Bone marrow (tissue), 2 donors: ENCODE measurements around the gene LILRA2.
A peak's percentile ranks its signal among the peaks of the same experiment; 100 is the strongest.
"Not testable (repeated sequence)": the region's sequence is repeated elsewhere in the genome, so short reads cannot be mapped to it uniquely, and the experiment has no call there.

Experiments used
- DNase-seq, 2 donors: peaks; one replicate each; lab custom pipeline; 2025; lab: John Stamatoyannopoulos, UW

LILRA2 gene

DNA sequence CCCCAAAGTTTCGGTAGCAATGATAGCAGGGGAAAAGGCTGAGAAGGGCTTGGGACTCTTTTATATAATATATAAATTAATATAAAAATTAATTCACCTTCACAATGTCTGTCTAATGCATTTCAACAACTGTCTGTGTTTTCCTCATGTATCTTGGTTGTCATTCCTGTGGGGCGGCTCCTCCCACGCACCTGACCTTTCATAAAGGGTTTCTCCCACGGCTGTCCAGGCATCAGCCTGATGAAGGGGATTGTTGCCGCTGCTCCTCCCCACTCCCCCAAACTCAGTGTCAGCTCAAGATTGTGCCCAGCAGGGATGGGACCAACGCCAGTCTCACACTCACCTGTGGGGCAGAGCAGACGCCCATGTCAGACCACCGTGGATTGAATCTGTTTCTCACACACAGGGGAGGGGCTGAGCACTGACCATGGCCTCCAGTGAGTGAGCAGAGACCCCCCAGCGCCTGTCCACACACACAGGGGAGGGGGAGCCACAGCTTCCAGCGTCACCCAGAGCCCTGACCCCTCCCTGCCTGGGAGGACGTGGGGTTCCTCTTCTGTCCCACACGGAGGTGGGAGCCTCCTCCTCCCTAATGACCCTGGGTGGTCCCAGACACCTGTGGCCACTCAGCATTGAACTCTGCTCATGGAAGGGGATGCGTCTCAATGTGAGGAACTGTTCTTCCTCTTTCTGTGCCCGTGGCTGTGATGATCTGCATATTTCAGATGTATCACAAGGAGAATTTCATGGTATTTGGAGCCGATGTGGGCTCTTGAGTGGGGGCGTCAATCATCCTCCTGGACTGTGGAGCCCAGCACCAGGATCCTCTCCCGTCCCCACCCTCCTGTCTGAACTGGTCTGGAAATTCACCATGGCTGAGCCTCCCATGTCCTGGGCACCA lies 1.6 kb upstream of the LILRA2 start:
- peak in 1 of 2 donors; percentile 8 for DNase-seq

DNA sequence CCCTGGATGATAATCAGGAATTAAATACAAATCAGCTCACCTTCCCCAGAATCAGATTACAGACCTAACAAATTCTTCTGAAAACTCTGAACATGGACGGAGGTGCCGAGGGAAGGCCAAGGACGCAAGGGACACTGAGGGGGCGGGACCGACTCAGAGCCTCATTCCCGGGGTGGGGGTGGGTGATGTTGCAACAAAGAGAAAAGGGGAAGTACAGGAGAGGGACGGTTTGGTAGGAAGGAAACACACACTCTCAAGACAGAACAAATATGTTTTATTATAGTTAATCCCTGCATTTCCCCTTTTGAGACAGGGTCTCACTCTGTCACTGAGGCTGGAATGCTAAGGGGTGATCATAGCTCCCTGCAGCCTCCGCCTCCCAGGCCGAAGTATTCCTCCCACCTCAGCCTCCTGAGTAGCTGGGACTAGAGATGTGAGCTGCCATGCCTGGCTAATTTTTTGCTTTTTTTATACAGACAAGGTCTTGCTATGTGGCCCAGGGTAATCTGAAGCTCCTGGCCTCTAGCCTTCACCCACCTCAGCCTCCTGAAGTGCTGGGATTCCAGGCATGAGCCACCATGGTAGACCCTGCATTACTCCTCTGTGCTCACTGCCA lies 786 bp upstream of the LILRA2 start:
- peak; percentile 54 to 82 for DNase-seq

DNA sequence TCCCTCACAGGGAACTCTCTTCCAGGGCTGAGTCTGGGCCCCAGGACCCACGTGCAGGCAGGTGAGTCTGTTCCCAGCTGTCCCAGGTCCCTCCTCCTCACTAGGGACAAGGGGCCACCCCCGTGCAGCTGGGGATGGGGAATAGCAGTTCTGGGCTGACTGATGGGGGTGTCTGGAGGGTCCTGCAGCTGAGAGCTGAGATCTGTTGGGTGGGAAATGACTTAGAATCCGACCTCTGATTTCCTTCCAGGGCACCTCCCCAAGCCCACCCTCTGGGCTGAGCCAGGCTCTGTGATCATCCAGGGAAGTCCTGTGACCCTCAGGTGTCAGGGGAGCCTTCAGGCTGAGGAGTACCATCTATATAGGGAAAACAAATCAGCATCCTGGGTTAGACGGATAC lies 461 bp downstream of the LILRA2 start:
- DNase-seq = no peak

DNA sequence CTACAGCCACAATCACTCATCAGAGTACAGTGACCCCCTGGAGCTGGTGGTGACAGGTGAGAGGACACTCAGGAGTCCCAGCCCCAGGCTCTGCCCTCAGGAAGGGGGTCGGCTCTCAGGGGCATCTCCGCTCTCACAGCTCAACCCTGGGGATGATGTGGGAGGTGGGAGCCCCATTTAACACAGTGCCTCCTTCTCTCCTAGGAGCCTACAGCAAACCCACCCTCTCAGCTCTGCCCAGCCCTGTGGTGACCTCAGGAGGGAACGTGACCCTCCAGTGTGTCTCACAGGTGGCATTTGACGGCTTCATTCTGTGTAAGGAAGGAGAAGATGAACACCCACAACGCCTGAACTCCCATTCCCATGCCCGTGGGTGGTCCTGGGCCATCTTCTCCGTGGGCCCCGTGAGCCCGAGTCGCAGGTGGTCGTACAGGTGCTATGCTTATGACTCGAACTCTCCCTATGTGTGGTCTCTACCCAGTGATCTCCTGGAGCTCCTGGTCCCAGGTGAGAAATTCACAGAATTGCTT lies 1.0 kb downstream of the LILRA2 start:
- no peak for DNase-seq

DNA sequence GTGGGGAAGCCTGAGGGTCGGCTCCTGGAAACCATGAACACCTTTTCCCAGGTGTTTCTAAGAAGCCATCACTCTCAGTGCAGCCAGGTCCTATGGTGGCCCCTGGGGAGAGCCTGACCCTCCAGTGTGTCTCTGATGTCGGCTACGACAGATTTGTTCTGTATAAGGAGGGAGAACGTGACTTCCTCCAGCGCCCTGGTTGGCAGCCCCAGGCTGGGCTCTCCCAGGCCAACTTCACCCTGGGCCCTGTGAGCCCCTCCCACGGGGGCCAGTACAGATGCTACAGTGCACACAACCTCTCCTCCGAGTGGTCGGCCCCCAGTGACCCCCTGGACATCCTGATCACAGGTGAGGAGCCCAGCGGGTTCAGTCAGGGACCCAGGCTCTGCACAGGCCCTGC lies 1.6 kb downstream of the LILRA2 start:
- DNase-seq = not testable (repeated sequence)

DNA sequence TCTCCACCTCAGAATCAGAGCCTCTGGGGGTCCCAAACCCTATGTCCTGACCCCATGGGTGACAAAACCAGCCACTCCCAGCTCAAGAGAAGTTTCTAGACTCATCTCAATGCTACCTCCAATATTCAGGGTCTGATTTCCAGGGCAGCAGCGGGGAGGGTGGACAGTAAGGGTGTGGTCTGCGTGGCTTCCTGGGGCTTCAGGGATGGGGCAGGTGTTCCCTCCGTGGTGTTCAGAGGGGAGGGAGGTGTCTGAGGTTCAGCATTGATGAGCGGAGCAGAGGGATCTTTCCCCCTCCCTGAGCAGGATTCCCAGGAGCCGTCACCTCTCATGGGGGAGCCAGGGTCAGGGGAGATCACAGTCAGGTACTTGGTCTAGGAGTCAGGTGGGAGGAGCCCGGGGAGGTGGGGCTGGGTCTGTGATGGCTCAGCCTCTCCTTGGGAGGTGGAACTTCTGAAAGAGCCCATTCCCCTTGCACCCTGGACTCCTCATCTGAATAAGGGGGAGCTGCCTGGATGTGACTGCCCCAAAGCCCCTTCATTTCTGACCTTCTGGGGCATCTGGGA lies 2.9 kb downstream of the LILRA2 start:
- DNase-seq = no peak

DNA sequence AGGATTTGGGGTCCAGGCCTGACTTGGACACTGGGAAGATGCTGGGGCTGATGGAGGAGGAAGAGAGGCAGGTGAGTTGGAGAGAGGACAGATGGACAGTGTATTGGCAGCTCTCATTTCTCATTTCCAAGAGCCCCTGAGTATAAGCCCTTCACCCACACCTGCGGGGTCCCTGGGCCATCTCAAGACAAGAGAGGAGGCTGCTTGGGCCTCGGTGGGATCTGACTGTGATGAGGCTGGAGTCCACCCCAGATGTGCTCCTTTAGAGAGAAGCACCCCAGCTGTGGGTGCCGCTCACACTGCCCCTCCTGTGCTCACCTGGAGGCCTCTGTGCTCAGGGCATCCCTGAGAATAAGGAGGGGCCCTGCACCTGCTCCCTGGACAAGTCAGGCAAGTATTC lies 3.7 kb downstream of the LILRA2 start:
- DNase-seq = no peak

DNA sequence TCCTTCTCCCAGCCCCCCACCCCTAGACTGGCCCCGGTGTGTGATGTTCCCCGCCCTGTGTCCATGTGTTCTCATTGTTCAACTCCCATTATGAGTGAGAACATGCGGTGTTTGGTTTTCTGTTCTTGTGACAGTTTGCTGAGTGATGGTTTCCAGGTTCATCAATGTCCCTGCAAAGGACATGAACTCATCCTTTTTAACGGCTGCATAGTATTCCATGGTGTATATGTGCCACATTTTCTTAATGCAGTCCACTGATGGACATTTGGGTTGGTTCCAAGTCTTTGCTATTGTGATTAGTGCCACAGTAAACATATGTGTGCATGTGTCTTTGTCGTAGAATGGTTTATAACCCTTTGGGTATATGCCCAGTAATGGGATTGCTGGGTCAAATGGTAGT lies 4.7 kb downstream of the LILRA2 start:
- not testable (repeated sequence) for DNase-seq

DNA sequence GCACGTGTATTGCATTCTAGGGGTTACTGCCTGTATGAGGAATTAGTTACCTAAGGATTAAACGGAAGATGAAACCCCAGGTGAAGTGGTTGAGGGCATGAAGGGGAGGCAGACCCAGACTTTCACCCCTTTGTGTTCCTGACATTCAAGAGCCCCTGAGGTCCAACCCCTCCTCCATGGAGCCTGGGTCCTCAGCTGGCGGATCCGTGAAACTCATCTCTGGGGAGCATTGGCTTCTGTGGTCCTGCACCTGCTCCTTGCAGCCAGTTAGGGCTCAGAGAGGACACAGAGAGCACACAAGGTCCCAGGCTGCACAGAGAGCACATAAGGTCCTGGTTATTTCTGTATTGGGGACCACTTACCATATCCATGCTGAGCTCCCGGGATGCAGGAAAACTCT lies 12.8 kb downstream of the LILRA2 start:
- DNase-seq = no peak

DNA sequence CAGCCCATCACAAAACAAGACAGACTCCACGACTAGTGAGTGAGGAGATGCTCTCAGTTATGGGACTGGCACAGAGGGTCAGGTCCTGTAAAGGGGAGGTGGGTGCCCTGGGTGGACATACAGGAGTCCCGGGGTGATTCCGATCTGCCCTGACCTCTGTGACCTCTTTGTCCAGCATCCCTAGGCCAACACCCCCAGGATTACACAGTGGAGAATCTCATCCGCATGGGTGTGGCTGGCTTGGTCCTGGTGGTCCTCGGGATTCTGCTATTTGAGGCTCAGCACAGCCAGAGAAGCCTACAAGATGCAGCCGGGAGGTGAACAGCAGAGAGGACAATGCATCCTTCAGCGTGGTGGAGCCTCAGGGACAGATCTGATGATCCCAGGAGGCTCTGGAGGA lies 13.4 kb downstream of the LILRA2 start:
- no peak for DNase-seq

DNA sequence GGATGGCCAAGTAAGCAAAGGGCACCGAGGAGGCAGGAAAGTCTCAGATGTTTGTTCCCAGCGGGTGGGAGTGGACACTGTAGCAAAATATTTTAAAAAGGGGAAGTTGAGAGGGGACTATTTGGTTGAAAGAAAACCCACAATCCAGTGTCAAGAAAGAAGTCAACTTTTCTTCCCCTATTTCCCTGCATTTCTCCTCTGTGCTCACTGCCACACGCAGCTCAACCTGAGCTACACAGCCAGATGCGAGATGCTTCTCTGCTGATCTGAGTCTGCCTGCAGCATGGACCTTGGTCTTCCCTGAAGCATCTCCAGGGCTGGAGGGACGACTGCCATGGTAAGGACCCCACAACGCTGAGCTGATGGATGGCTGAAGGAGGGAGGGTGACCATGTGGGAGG lies 19.9 kb downstream of the LILRA2 start, which contains the start of gene LILRA1:
Gene LILRA1 (plus strand): TSS at position 188 of the 400 bp plus-strand sequence. CDS start 613 bp downstream, outside the sequence.
- DNase-seq = peak; percentile 66 to 81

DNA sequence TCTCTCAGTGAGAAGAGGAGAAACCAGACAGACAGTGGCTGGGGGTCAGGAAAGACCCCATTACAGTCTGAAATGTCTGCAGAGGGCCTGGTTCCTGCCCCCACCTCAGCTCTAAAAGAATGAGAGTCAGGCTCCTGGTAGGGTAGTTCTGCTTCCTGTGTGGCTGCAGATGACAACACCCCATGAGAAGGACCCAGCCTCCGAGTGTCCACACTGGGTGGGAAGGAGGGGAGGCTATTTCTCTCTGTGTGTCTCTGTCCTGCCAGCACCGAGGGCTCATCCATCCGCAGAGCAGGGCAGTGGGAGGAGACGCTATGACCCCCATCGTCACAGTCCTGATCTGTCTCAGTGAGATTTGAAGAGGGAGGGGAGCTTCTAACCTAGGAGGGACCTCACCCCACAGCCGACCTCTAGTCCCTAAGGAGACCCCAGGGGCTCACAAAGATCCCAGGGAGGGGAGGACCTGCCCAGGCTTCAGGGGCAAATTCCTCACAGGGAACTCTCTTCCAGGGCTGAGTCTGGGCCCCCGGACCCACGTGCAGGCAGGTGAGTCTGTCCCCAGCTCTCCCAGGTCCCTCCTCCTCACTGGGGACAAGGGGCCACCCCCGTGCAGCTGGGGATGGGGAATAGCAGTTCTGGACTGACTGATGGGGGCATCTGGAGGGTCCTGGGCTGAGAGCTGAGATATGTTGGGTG lies 20.5 kb downstream of the LILRA2 start:
- DNase-seq = peak in 1 of 2 donors; percentile 66

DNA sequence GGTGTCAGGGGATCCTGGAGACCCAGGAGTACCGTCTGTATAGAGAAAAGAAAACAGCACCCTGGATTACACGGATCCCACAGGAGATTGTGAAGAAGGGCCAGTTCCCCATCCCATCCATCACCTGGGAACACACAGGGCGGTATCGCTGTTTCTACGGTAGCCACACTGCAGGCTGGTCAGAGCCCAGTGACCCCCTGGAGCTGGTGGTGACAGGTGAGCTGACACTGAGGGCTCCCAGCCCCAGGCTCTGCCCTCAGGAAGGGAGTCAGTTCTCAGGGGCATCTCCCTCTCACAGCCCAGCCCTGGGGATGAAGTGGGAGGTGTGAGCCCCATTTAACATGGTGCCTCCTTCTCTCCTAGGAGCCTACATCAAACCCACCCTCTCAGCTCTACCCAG lies 21.1 kb downstream of the LILRA2 start:
- no peak for DNase-seq

DNA sequence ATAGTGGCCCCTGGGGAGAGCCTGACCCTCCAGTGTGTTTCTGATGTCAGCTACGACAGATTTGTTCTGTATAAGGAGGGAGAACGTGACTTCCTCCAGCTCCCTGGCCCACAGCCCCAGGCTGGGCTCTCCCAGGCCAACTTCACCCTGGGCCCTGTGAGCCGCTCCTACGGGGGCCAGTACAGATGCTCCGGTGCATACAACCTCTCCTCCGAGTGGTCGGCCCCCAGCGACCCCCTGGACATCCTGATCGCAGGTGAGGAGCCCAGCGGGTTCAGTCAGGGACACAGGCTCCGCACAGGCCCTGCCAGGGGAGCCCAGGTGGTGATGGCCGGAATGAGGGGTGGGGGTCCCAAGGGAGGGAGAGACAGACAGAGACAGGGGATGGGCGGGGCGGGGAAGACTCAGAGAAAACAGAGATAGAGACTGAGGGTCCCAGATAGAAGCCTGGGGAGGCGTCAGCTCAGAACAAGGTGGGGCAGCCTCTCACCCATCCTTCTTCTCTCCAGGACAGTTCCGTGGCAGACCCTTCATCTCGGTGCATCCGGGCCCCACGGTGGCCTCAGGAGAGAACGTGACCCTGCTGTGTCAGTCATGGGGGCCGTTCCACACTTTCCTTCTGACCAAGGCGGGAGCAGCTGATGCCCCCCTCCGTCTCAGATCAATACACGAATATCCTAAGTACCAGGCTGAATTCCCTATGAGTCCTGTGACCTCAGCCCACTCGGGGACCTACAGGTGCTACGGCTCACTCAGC lies 22.3 kb downstream of the LILRA2 start:
- not testable (repeated sequence) for DNase-seq

DNA sequence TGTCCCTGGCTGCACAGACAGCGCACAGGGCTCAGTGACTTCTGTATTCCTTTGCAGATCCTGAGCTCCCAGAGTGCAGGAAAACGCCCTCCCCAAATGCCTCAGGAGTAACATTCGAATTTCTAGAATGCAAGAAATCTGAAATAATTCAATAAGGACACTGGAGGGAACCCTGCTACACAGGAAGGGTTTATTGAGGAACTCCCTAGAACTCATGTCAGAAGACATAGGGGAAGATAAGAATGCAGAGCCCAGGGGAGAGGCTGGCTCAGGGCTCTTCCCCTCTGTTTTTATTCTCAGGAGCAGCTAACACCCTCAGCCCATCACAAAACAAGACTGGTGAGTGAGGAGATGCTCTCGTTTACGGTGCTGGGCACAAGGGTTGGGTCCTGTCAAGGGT lies 26.6 kb downstream of the LILRA2 start:
- no peak for DNase-seq

DNA sequence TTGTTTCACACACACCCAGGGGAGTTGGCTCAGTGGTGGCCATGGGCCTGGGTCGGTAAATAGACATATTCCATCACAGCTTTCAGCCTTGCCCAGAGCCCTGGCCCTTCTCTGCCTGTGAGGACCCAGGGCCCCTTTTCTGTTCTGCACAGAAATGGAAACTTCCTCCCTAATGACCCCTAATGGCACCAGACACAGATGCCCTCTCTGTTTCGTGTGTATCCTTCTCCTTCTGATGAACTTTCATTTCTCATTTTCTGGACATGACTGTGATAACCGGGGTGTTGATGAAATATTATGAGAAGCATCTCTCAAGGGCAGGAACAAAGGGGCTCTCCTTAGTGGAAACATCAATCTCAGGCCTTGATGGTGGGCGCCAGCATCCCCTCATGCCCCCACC lies 32.6 kb downstream of the LILRA2 start:
- no peak for DNase-seq

DNA sequence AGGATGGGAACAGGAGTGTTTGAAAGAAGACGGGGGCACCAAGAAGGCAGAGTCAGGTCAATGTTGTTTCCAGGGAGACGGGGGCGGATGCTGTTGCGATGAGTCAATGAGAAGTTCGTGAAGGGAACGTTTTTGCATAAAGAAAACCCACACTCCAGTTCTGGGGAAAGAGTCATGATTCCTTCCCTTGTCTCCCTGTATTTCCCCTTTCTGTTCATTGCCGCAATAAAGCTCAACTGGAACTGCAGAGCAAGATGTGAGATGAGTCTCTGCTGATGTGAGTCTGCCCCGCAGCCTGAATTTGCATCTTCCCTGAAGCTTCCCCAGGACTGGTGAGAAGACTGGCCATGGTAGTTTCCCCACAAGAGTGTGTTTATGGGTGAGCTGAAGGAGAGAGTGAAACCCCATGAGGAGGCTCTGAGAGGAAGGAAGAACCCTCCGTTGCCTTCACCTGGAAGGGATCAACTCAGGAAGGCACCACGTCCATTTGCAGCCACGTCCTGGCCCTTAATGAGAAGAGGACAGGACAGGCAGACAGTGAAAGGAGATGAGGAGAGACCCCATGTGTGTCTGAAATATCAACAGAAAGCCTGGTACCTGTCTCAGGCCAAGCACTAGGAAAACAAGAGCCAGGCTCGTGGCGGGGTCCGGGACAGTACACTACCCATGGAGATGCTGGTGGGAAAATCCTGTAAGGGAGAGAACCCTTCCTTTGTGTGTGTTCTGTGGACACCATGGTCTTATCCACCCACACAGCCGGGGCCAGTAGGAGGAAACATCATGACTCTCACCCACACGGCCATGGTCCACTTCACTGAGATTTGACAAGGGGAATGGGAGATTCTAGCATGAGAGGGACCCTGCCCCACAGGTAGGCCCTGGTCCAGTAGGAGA lies 33.5 kb downstream of the LILRA2 start:
- DNase-seq = peak in 1 of 2 donors; percentile 46

DNA sequence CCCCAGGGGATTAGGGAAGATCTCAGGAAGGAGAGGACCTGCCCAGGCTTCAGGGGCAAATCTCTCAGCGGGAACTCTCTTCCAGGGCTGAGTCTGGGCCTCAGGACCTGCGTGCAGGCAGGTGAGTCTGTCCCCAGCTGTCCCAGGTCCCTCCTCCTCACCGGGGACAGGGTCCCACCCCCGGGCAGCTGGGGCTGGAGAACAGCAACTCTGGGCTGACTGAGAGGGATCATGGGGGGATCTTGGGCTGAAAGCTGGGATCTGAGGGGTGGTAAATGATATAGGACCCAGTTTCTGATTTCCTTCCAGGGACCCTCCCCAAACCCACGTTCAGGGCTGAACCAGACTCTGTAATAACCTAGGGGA lies 34.2 kb downstream of the LILRA2 start:
- DNase-seq = no peak

DNA sequence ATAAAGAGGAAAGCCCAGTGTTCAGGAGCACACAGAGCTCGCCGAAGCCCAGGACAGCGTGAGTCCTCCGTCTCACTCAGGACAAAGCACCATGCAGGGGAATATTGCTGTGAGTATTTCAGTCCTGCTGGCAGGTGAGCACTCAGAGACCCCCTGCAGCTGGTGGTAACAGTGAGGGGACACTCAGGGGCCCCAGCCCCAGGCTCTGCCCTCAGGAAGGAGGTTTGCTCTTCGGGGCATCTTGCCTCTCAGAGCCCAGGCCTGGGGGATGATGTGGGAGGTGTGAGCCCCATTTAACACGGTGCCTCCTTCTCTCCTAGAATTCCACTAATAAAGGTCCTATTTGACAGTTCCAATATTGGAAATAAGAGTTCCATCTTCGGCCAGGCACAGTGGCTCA lies 34.6 kb downstream of the LILRA2 start:
- no peak for DNase-seq

DNA sequence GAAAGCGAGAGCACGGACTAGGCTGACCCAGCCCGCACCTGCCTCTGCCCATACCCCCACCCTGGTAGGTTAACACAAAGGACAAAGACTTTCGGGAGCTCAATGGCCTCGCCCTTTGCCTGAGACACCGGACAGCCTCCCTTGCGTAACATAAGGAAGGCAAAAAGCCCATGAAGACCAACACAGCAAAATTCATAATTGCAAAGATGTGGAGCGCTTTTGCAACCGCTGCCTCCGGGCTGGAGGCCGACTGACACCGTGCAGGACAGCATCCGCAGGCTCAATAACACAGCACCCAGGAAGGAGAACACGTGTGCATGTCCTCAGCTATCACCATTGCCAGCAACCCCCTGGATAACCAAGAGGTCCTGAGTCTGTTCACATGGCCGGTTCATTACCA lies 35.2 kb downstream of the LILRA2 start:
- no peak for DNase-seq
